LNCAP (cell line): ENCODE measurements around the gene PABPN1L.

ENCODE experiments used
- CTCF ChIP-seq: fragments of 450-650 bp; IDR thresholded peaks from 2 replicates; pipeline ENCODE4 v1.5.1; 2017; ENCODE audit warnings: mild to moderate bottlenecking

PABPN1L gene

GRCh38 chr16:88897696-88898425, 31.4 kb upstream of the PABPN1L start:
- no peak for TF ChIP-seq CTCF

GRCh38 chr16:88896238-88897070, 30.0 kb upstream of the PABPN1L start:
- TF ChIP-seq CTCF: no peak

- TF ChIP-seq CTCF: no peak
These were observed 28.9 kb upstream of the PABPN1L start for GRCh38 chr16:88895335-88895734.

GRCh38 chr16:88894681-88895300, 28.3 kb upstream of the PABPN1L start:
- TF ChIP-seq CTCF: no peak

GRCh38 chr16:88893127-88893968, 26.9 kb upstream of the PABPN1L start:
- TF ChIP-seq CTCF: no peak

- no peak for TF ChIP-seq CTCF
These were observed 25.6 kb upstream of the PABPN1L start for GRCh38 chr16:88892065-88892464.

- TF ChIP-seq CTCF: no peak
These were observed 24.6 kb upstream of the PABPN1L start for GRCh38 chr16:88891083-88891482.
